H9 (cell line): ENCODE results near the gene DSE. TPM values are rescaled to one million over a fixed set of nuclear protein-coding genes. Genes with fewer than 3 reads are reported as not detected.

ENCODE experiments used
- DNase-seq: peaks from one replicate; pipeline ENCODE4 v3.0.0-alpha.2; 2017
- H2AFZ ChIP-seq: one replicate; pipeline ENCODE4 v1.6.1; 2013; ENCODE audit warnings: mild to moderate bottlenecking, low read length, control low read depth, moderate library complexity
- H2AK5ac ChIP-seq: 2 replicates; pipeline ENCODE4 v1.6.1; 2013; ENCODE audit warnings: low read length, control low read depth, mixed read lengths; ENCODE audit not compliant: insufficient read length
- H2BK120ac ChIP-seq: one replicate; pipeline ENCODE4 v1.6.1; 2013; ENCODE audit warnings: low read depth, mild to moderate bottlenecking, low read length, control low read depth, inconsistent platforms; ENCODE audit not compliant: poor library complexity, severe bottlenecking
- H2BK12ac ChIP-seq: 2 replicates; pipeline ENCODE4 v1.6.1; 2013; ENCODE audit warnings: low read length, control low read depth, mixed read lengths, low read depth; ENCODE audit not compliant: insufficient read length
- H2BK15ac ChIP-seq: 2 replicates; pipeline ENCODE4 v1.6.1; 2013; ENCODE audit warnings: low read depth, low read length, control low read depth
- H2BK20ac ChIP-seq: one replicate; pipeline ENCODE4 v1.6.1; 2013; ENCODE audit warnings: low read depth, mild to moderate bottlenecking, low read length, control low read depth, inconsistent platforms; ENCODE audit not compliant: poor library complexity, severe bottlenecking
- H2BK5ac ChIP-seq: 2 replicates; pipeline ENCODE4 v1.6.1; 2013; ENCODE audit warnings: low read length, control low read depth, mixed read lengths; ENCODE audit not compliant: insufficient read length
- H3K14ac ChIP-seq: 2 replicates; pipeline ENCODE4 v1.6.1; 2013; ENCODE audit warnings: low read length, control low read depth; ENCODE audit not compliant: insufficient read depth
- H3K18ac ChIP-seq: 2 replicates; pipeline ENCODE4 v1.6.1; 2013; ENCODE audit warnings: low read depth, mild to moderate bottlenecking, mixed read lengths, low read length, control low read depth; ENCODE audit not compliant: insufficient read length
- H3K23ac ChIP-seq: 2 replicates; pipeline ENCODE4 v1.6.1; 2013; ENCODE audit warnings: low read length, control low read depth, mixed read lengths, low read depth; ENCODE audit not compliant: insufficient read length
- H3K23me2 ChIP-seq: 2 replicates; pipeline ENCODE4 v1.6.1; 2013; ENCODE audit warnings: low read depth, mild to moderate bottlenecking, mixed read lengths, low read length, control low read depth; ENCODE audit not compliant: insufficient read length, poor library complexity, severe bottlenecking
- H3K27ac ChIP-seq: 2 replicates; pipeline ENCODE4 v1.5.1; 2013; ENCODE audit warnings: low read length, control low read depth, mixed read lengths, low read depth; ENCODE audit not compliant: insufficient read length
- H3K27me3 ChIP-seq: 2 replicates; pipeline ENCODE4 v1.6.1; 2013; ENCODE audit warnings: low read length, control low read depth, inconsistent platforms; ENCODE audit not compliant: insufficient read depth
- H3K4ac ChIP-seq: 2 replicates; pipeline ENCODE4 v1.6.1; 2013; ENCODE audit warnings: low read depth, mild to moderate bottlenecking, control low read depth, inconsistent platforms, low read length, moderate library complexity
- H3K4me1 ChIP-seq: 2 replicates; pipeline ENCODE4 v1.6.1; 2013; ENCODE audit warnings: low read length, control low read depth, inconsistent platforms; ENCODE audit not compliant: insufficient read depth
- H3K4me2 ChIP-seq: 2 replicates; pipeline ENCODE4 v1.6.1; 2013; ENCODE audit warnings: low read length, control low read depth, mixed read lengths; ENCODE audit not compliant: insufficient read length, insufficient read depth
- H3K56ac ChIP-seq: 2 replicates; pipeline ENCODE4 v1.6.1; 2013; ENCODE audit warnings: low read depth, mild to moderate bottlenecking, mixed read lengths, low read length, control low read depth; ENCODE audit not compliant: insufficient read length
- H3K79me1 ChIP-seq: 2 replicates; pipeline ENCODE4 v1.6.1; 2013; ENCODE audit warnings: low read depth, mild to moderate bottlenecking, moderate library complexity, low read length, control low read depth, inconsistent platforms; ENCODE audit not compliant: insufficient read depth, poor library complexity, severe bottlenecking
- H3K79me2 ChIP-seq: 2 replicates; pipeline ENCODE4 v1.6.1; 2013; ENCODE audit warnings: low read length, control low read depth, inconsistent platforms; ENCODE audit not compliant: insufficient read depth
- H3K9ac ChIP-seq: 2 replicates; pipeline ENCODE4 v1.6.1; 2013; ENCODE audit warnings: low read length, control low read depth, mixed read lengths; ENCODE audit not compliant: insufficient read length; ENCODE audit errors: extremely low read depth
- H3K9me3 ChIP-seq: one replicate; pipeline ENCODE4 v1.6.1; 2013; ENCODE audit warnings: low read depth, low read length, inconsistent platforms; ENCODE audit not compliant: control insufficient read depth
- H3T11ph ChIP-seq: one replicate; pipeline ENCODE4 v1.6.1; 2013; ENCODE audit warnings: mild to moderate bottlenecking, low read length, control low read depth, inconsistent platforms
- H4K20me1 ChIP-seq: one replicate; pipeline ENCODE4 v1.6.1; 2013; ENCODE audit not compliant: control insufficient read depth, insufficient read length, insufficient read depth
- H4K5ac ChIP-seq: 2 replicates; pipeline ENCODE4 v1.6.1; 2013; ENCODE audit warnings: low read depth, mild to moderate bottlenecking, mixed read lengths, low read length, control low read depth; ENCODE audit not compliant: insufficient read length
- H4K8ac ChIP-seq: replicated peaks from 2 replicates; pipeline ENCODE4 v1.6.1; 2013; ENCODE audit warnings: low read length, control low read depth, mixed read lengths, low read depth; ENCODE audit not compliant: insufficient read length
- H4K91ac ChIP-seq: 2 replicates; pipeline ENCODE4 v1.6.1; 2013; ENCODE audit warnings: low read depth, mild to moderate bottlenecking, moderate library complexity, mixed read lengths, low read length, control low read depth; ENCODE audit not compliant: insufficient read length
- H3K27ac Mint-ChIP-seq, 3 experiments: 2 replicates in 2 of 3; 3 replicates in 1 of 3; pipeline ENCODE4 v1.8.0; 2020 to 2021; ENCODE audit warnings: mixed read lengths in 3 of 3, mild to moderate bottlenecking in 1 of 3, moderate library complexity in 1 of 3
- H3K27me3 Mint-ChIP-seq: 2 replicates; pipeline ENCODE4 v1.8.0; 2021; ENCODE audit warnings: low read depth, mild to moderate bottlenecking, moderate library complexity, mixed read lengths
- H3K36me3 Mint-ChIP-seq, 3 experiments: 2 replicates in 2 of 3; 3 replicates in 1 of 3; pipeline ENCODE4 v1.8.0; 2020 to 2021; ENCODE audit warnings: low read depth in 3 of 3, mixed read lengths in 3 of 3; ENCODE audit not compliant: insufficient read depth in 1 of 3
- H3K4me1 Mint-ChIP-seq, 2 experiments: 2 replicates each; pipeline ENCODE4 v1.8.0; 2020; ENCODE audit warnings: mixed read lengths in 2 of 2
- H3K4me3 Mint-ChIP-seq, 2 experiments: 2 replicates in 1 of 2; 3 replicates in 1 of 2; pipeline ENCODE4 v1.8.0; 2020 to 2021; ENCODE audit warnings: mild to moderate bottlenecking in 2 of 2, mixed read lengths in 2 of 2, moderate library complexity in 1 of 2
- H3K9me3 Mint-ChIP-seq, 2 experiments: 2 replicates in 1 of 2; 3 replicates in 1 of 2; pipeline ENCODE4 v1.8.0; 2020; ENCODE audit warnings: mild to moderate bottlenecking in 2 of 2, mixed read lengths in 2 of 2, moderate library complexity in 1 of 2
- WGBS: extraction: QIAGEN DNeasy Blood & Tissue Kit; methylation state at CpG from one replicate; pipeline ENCODE4 v1.1.7; 2013; ENCODE audit warnings: missing lambda C conversion rate, low lambda C conversion rate, mixed read lengths; ENCODE audit not compliant: insufficient read length; ENCODE audit errors: extremely low coverage; 5-methylcytosine and 5-hydroxymethylcytosine counted together
- total RNA-seq: library from RNA; stranded (reverse); gene quantifications from 2 replicates; pipeline ENCODE4 v1.2.1, GENCODE V29; 2021
- TF ChIP-seq, protein P1 (sequence below): fragments of 200-600 bp; sonication (generic); conservative IDR thresholded peaks from 3 replicates; pipeline ENCODE4 v1.8.0; 2021; ENCODE audit warnings: antibody characterized with exemption, mild to moderate bottlenecking

The DSE gene
- total RNA-seq, 1 experiment from 2014 or later: 45.6 TPM

DNA sequence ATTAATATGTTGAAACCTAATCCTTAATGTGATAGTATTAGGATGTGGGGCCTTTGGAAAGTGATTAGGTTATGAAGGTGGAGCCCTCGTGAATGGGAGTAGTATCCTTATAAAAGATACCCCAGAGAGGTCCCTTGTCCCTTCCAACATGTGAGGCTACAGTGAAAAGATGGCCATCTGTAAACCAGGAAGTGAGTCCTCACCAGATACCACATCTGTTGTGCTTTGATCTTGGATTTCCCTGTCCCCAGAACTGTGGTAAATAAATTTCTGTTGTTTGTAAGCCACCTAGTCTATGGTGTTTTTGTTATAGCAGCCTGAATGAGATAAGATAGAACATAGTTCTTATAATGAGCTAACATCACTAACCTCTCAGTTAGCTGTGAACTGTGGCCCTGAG is 73.8 kb downstream of the DSE start:
- H3K56ac ChIP-seq: no peak overlapping the region
- no peak overlapping the region for H2BK5ac ChIP-seq
- no peak for DNase-seq
- H2BK12ac ChIP-seq: no peak overlapping the region
- Mint-ChIP-seq H3K27me3 (no peaks in the 10 kb centered on the region), H3K36me3 (no peaks in the 10 kb centered on the region), H3K9me3 (no peaks in the 10 kb centered on the region), H3K4me1 (peaks cover 16 to 21% of the 10 kb centered on the region in 2 experiments), H3K4me3 (no peak overlapping the region), H3K27ac (no peak overlapping the region)
- H3K4me1 ChIP-seq: no peaks in the 10 kb centered on the region
- H4K8ac ChIP-seq: no peak overlapping the region
- no peak overlapping the region for H2BK20ac ChIP-seq
- no peaks in the 10 kb centered on the region for H3K23me2 ChIP-seq
- no peak overlapping the region for H3K14ac ChIP-seq
- H2BK120ac ChIP-seq: no peak overlapping the region
- no peak overlapping the region for H3K4me2 ChIP-seq
- H3K23ac ChIP-seq: no peak overlapping the region
- no peak overlapping the region for H4K91ac ChIP-seq
- H3K79me2 ChIP-seq: no peaks in the 10 kb centered on the region
- H2AK5ac ChIP-seq: no peak overlapping the region
- no peak overlapping the region for H4K5ac ChIP-seq
- no peak overlapping the region for H3T11ph ChIP-seq
- H3K4ac ChIP-seq: no peak overlapping the region
- H3K9ac ChIP-seq: no peak overlapping the region
- H3K9me3 ChIP-seq: no peaks in the 10 kb centered on the region
- no peaks in the 10 kb centered on the region for H4K20me1 ChIP-seq
- TF ChIP-seq, protein P1, sequence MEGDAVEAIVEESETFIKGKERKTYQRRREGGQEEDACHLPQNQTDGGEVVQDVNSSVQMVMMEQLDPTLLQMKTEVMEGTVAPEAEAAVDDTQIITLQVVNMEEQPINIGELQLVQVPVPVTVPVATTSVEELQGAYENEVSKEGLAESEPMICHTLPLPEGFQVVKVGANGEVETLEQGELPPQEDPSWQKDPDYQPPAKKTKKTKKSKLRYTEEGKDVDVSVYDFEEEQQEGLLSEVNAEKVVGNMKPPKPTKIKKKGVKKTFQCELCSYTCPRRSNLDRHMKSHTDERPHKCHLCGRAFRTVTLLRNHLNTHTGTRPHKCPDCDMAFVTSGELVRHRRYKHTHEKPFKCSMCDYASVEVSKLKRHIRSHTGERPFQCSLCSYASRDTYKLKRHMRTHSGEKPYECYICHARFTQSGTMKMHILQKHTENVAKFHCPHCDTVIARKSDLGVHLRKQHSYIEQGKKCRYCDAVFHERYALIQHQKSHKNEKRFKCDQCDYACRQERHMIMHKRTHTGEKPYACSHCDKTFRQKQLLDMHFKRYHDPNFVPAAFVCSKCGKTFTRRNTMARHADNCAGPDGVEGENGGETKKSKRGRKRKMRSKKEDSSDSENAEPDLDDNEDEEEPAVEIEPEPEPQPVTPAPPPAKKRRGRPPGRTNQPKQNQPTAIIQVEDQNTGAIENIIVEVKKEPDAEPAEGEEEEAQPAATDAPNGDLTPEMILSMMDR: no peak
- H3K27me3 ChIP-seq: no peaks in the 10 kb centered on the region
- H2AFZ ChIP-seq: no peak overlapping the region
- no peak overlapping the region for H3K27ac ChIP-seq
- H3K18ac ChIP-seq: no peak overlapping the region
- no CpG with 5 or more reads among the region's 1 CpG for WGBS
- H2BK15ac ChIP-seq: no peak overlapping the region
- no peaks in the 10 kb centered on the region for H3K79me1 ChIP-seq
